ENCODE data around the gene OPHN1. TPM values are rescaled to one million over a fixed set of nuclear protein-coding genes. Genes with fewer than 3 reads are reported as not detected.

Gene OPHN1
- total and polyA plus RNA-seq, 2 of the 13 experiments (the other 11 are each of a cell fraction or from before 2014, with no cell fraction given): 1.6 to 1.7 TPM

DNA sequence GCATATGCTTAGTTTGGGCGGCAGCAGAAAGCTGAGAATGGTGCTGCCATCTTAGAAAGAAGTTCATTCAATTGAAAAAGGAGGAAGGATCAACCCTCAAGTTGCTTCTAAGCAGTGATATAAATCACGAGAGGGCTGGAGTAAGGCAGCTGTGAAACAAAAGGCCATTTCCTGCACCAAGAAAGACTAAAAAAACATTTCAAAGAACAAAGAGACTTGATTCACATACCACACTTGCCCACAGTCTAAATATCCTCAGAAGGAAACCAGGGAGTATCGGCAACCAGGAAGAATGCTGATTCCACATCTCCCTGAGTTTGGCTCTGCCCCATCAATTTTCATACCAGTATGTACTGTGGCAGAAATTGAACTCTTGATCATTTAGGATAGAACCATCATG, 240.1 kb downstream of the OPHN1 start:
- no peaks in the 10 kb centered on the region for H3K27me3 ChIP-seq (ENCODE audit: control insufficient read depth in 1 of 2, insufficient read depth in 2 of 2, low read length in 2 of 2)
- H2AFZ ChIP-seq (ENCODE audit: low read length): no peak overlapping the region
- TF ChIP-seq CBX1 (IDR thresholded peaks at IDR 0.05; ENCODE audit: low read depth): no peak
- TF ChIP-seq GTF2F1 (IDR thresholded peaks at IDR 0.05; ENCODE audit: low read length): no peak
- no peak for TF ChIP-seq CBX2 (IDR thresholded peaks at IDR 0.05; ENCODE audit: low read depth, low read length)
- TF ChIP-seq CBX2 (CRISPR knock-in tag; IDR thresholded peaks at IDR 0.05; ENCODE audit: low read depth): no peak
- no peak for TF ChIP-seq ZMYM4 (CRISPR knock-in tag; IDR thresholded peaks at IDR 0.05)
- no peak for TF ChIP-seq ZNF724P (CRISPR knock-in tag; IDR thresholded peaks at IDR 0.05; ENCODE audit: borderline replicate concordance)
- TF ChIP-seq, protein P1, sequence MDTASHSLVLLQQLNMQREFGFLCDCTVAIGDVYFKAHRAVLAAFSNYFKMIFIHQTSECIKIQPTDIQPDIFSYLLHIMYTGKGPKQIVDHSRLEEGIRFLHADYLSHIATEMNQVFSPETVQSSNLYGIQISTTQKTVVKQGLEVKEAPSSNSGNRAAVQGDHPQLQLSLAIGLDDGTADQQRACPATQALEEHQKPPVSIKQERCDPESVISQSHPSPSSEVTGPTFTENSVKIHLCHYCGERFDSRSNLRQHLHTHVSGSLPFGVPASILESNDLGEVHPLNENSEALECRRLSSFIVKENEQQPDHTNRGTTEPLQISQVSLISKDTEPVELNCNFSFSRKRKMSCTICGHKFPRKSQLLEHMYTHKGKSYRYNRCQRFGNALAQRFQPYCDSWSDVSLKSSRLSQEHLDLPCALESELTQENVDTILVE (CRISPR knock-in tag; IDR thresholded peaks at IDR 0.05): no peak
- TF ChIP-seq CHD2 (IDR thresholded peaks at IDR 0.05; ENCODE audit: low read depth, low read length): no peak
- no peak for TF ChIP-seq ZNF24 (IDR thresholded peaks at IDR 0.05)
- TF ChIP-seq NR0B2 (CRISPR knock-in tag; IDR thresholded peaks at IDR 0.05): no peak
- TF ChIP-seq TOPORS (CRISPR knock-in tag; IDR thresholded peaks at IDR 0.05): no peak
- no peak for TF ChIP-seq ZNF747 (CRISPR knock-in tag; IDR thresholded peaks at IDR 0.05; ENCODE audit: borderline replicate concordance)
- no peak for TF ChIP-seq HMGA1 (CRISPR knock-in tag; conservative IDR thresholded peaks at IDR 0.05)
- no peak for TF ChIP-seq ZNF468 (CRISPR knock-in tag; IDR thresholded peaks at IDR 0.05)
- no peak for TF ChIP-seq RXRA (CRISPR knock-in tag; IDR thresholded peaks at IDR 0.05)
- TF ChIP-seq ZNF451 (CRISPR knock-in tag; IDR thresholded peaks at IDR 0.05): no peak
- no peak for TF ChIP-seq ZSCAN12 (CRISPR knock-in tag; IDR thresholded peaks at IDR 0.05)
- TF ChIP-seq HMGXB4 (CRISPR knock-in tag; IDR thresholded peaks at IDR 0.05; ENCODE audit: borderline replicate concordance in 1 of 2, low read depth in 1 of 2): no peak
- no peak for TF ChIP-seq ZNF343 (CRISPR knock-in tag; IDR thresholded peaks at IDR 0.05)
- TF ChIP-seq SIN3B (IDR thresholded peaks at IDR 0.05; ENCODE audit: low read length): no peak
- no peak for TF ChIP-seq HMG20A (CRISPR knock-in tag; IDR thresholded peaks at IDR 0.05; ENCODE audit: borderline replicate concordance)
- no TSS peak for BruUV-seq (replicated peaks)
- H3K9ac ChIP-seq (ENCODE audit: insufficient read depth, low read depth, low read length): no peak overlapping the region
- no peak for DNase-seq (ENCODE audit: low spot score)
- POLR2A ChIA-PET: no interaction called here
- H3K27ac ChIP-seq (ENCODE audit: extremely low read length, insufficient read depth, low read length): no peak overlapping the region
- ATAC-seq: no peak
- no peaks in the 10 kb centered on the region for H4K20me1 ChIP-seq (ENCODE audit: insufficient read depth, low read length)
- H3K79me2 ChIP-seq (ENCODE audit: insufficient read depth, low read length): no peaks in the 10 kb centered on the region
- intact Hi-C loops (cut with micrococcal nuclease; ENCODE audit: unreplicated experiment) (no loop called here), in situ Hi-C loops (cut with HindIII; ENCODE audit: extremely low pct_ligation_motif_present, low pct_unique_long_range_greater_than_20kb) (loop anchor here (10.0 kb wide), 1 partner anchor 302 kb away; the partner anchor contains the start of gene YIPF6)
- H3K9me3 ChIP-seq (ENCODE audit: low read length): no peaks in the 10 kb centered on the region
- CTCF ChIA-PET (ENCODE audit: low intra/inter-chr PET ratio, low total read pairs): no interaction called here
- no peak overlapping the region for H3K4me3 ChIP-seq (replicated peaks in 1 of 3; ENCODE audit: insufficient read depth in 1 of 3, low read depth in 2 of 3, low read length in 3 of 3)
- H3K4me2 ChIP-seq (ENCODE audit: low read depth, low read length): no peak overlapping the region
- WGBS (ENCODE audit: low lambda C conversion rate): 100% methylated on average over 3 of the region's 3 CpGs
- H3K36me3 ChIP-seq (replicated peaks in 1 of 2; ENCODE audit: control insufficient read depth in 1 of 2, insufficient read depth in 2 of 2, low read length in 2 of 2): no peaks in the 10 kb centered on the region
- FAIRE-seq: no peak
- no peaks in the 10 kb centered on the region for H3K4me1 ChIP-seq (ENCODE audit: insufficient read depth, low read length)

All from HepG2 (cell line).